Measurements from ENCODE around the gene NAP1L5.

DNA sequence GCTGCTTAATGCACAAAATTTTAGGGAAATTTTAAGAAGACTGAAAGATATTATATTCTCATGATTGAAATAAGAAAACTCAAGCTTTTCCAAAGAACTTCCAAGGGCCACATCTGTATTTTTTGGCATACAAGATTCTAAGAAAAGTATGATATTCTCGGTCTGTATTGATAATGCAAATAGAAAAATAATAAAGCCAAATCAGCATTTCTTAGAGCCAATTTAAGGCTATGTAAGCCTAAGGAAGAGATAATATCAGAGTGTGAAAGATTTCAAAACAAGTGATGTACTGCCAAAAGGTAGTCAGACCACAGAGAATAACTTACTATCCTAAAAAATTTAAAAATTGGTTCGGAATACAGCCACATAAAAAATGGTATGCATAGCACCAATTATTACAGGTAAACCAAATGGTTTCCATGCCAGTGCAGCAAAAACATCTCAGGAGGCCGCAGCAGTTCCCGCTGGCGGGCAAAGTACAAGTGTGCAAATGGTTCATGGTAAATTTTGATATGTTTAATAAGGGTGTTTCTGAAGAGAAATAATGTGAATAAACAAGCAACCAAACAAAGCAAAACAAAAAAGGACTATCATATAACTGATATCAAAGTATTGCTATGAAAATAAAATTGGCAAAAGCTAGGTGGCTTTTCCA is 35.2 kb upstream of the NAP1L5 start:
- TF ChIP-seq EZH2 (IDR thresholded peaks at IDR 0.05; ENCODE audit: low read length, missing control alignments), result no peak
- TF ChIP-seq, protein P1, sequence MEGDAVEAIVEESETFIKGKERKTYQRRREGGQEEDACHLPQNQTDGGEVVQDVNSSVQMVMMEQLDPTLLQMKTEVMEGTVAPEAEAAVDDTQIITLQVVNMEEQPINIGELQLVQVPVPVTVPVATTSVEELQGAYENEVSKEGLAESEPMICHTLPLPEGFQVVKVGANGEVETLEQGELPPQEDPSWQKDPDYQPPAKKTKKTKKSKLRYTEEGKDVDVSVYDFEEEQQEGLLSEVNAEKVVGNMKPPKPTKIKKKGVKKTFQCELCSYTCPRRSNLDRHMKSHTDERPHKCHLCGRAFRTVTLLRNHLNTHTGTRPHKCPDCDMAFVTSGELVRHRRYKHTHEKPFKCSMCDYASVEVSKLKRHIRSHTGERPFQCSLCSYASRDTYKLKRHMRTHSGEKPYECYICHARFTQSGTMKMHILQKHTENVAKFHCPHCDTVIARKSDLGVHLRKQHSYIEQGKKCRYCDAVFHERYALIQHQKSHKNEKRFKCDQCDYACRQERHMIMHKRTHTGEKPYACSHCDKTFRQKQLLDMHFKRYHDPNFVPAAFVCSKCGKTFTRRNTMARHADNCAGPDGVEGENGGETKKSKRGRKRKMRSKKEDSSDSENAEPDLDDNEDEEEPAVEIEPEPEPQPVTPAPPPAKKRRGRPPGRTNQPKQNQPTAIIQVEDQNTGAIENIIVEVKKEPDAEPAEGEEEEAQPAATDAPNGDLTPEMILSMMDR (conservative IDR thresholded peaks at IDR 0.05 in 1 of 2, IDR thresholded peaks at IDR 0.05 in 1 of 2; ENCODE audit: low read depth in 1 of 2, low read length in 2 of 2), result no peak

Measured in fibroblast of lung (primary cell).